ENCODE data around the gene TEDC1.

The TEDC1 gene

DNA sequence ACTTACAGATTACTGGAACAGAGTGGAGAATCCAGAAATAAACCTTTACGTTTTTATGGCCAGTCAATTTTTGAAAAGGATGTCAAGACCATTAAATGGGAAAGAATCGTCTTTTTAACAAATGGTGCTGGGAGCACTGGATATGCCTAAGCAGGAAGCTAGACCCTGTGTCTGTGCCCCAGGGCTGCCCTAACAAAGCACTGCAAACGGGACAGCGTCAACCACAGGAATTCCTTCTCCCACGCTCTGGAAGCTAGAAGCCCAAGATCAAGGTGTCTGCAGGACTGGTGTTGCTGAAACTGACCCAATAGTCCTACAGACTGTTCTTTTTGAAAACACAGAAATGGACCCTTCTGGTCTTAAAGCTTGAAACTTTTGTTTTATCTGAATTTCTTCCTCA is 26.1 kb downstream of the TEDC1 start:
- no peak for DNase-seq (ENCODE audit: low read depth in 2 of 2, low spot score in 1 of 2)

DNA sequence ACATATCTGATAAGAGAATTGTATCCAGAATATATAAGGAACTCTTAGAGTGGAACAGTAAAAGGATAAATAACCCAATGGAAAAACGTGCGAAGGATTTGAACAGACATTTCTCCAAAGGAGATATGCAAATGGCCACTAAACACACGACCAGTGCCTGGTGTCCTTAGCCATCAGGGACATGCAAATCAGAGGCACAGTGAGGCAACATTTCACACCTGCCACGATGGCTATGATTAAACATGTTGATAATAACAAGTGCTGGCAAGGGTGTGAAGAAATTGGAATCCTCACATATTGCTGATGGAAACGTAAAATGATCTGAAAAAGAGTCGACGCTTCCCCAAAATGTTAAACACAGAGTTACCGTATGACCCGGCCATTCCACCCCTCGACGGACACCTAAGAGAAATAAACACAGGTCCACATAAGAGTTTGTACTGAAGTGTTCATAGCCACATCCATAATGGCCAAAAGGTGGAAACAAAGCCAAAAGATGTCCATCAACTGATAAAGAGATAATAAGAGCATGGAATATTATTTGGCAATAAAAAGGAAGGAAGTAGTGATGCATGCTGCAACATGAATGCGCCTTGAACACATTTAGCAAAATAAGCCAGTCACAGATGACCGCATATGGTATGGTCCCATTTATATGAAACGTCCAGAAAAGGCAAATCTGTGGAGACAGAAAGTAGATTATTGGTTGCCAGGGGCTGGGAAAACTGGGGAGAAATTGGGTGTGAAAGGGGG is 29.1 kb downstream of the TEDC1 start:
- no peak for DNase-seq (ENCODE audit: low read depth in 2 of 2, low spot score in 1 of 2)

DNA sequence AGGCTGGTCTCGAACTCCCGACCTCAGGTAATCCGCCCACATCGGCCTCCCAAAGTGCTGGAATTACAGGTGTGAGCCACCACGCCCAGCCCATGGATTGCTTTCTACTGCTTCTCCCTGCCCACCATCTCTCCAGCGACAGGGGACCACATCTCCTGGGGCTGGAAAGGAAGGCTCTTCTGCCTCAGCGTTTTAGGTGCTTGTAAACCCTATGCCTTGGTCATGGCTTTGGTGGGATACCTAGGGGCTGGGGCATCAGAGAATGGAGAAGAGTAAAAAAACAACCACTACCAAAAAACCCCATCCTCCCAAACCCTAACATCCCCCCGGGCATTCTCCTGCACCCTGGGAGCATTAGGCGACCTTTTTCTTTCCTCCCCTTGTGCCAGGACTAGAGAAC is 34.3 kb downstream of the TEDC1 start:
- DNase-seq (ENCODE audit: low read depth in 2 of 2, low spot score in 1 of 2), result no peak

DNA sequence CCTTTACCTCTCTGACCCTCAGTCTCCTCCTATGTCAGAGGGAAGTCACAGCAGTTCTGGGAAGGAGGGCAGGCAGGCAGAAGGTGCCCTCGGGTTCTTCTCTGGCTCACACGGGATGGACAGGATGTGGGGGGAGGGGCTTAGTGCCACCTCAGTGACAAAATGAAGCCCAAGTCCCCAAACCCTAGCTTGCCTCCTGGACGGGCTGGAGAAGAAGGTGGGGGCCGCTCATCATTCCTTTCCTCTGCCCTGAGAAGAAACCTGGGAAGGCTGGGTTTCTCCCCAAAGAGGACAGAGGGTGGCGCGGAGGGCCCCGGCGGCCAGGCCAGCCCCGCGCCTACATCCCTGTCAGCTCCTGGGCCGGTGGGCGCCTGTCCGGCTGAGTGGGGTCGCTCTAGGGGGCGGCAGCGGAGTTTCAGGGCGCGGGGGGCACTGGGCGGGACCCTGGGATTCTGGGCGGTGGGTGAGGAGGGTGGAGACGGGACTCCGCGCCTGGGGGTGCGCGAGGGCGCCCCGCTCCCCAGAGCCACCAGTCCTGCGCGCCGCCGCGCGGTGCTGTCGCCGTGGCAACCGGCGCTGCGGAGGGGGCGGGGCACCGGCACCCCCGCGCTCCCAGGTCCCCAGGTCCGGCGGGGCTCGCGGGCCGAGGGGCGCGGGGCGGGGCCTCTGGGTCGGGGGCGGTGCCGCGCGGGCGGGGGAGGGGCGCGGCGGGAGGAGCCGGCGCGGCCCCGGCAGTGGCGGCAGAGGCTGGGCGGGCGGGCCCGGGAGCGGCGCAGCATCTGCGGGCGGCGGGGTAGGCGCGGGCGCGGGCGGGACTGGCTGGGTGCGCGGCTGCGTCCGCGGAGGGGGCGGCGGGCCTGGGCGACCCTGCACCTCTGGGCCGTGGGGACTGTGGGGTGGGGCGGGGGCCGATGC is 35.1 kb downstream of the TEDC1 start, which contains the start of gene TMEM121:
Gene TMEM121, plus strand, starts transcription at position 723 of the 915 bp plus-strand sequence. CDS start 2,252 bp downstream, outside the sequence.
- DNase-seq (ENCODE audit: low read depth in 2 of 2, low spot score in 1 of 2), result no peak

DNA sequence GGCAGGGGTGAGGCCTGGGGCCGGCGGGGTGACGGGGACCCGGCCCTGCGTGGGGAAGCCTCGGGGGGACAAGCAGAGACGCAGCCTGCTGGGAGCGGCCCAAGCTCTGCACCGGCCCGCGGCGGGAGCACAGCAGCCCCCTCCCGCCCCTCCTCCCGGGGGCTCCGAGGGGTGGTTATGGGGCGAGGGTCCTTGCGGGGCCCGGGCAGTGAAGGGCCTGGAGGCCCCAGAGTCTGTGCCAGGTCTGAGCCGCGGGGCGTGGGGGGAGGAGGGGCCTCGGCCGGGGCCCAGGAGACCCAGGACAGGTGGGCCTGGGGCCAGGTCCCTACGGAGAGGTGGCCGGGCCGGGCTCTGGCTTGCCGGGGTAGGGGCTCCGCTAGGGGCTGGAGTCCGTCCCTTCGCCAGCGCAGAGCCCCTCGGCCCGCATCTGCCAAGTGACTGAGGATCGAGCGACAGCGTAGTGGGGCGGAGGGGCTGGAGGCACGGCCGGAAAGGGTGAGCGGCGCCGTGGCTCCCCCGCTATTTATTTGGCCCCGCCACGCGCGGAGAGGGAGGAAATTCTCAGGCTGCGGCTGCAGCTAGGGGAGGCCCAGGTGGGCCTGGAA is 35.8 kb downstream of the TEDC1 start:
- DNase-seq (ENCODE audit: low read depth in 2 of 2, low spot score in 1 of 2), result no peak

DNA sequence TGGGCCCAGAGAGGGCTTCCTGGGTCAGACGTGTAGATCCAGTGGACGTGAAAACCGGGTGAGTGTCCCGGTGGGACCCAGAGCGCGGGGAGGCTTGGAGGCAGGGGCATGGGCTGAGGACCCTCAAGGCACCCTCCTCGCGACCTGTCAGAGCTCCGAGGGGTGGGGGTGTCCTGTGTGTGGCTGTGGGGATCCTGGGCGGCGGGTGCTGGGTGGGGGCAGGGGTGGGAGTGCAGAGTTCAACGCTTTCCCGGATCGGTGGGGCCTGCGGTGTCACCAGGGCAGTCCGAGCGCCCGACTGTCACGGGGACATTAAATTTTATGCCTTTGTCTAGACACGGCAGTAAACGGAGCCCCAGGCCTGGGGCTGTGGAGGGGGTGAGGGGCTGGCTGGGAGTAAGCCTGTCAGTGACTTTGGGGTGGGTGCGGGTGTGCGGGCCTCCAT is 36.4 kb downstream of the TEDC1 start:
- DNase-seq (ENCODE audit: low read depth in 2 of 2, low spot score in 1 of 2), result no peak

DNA sequence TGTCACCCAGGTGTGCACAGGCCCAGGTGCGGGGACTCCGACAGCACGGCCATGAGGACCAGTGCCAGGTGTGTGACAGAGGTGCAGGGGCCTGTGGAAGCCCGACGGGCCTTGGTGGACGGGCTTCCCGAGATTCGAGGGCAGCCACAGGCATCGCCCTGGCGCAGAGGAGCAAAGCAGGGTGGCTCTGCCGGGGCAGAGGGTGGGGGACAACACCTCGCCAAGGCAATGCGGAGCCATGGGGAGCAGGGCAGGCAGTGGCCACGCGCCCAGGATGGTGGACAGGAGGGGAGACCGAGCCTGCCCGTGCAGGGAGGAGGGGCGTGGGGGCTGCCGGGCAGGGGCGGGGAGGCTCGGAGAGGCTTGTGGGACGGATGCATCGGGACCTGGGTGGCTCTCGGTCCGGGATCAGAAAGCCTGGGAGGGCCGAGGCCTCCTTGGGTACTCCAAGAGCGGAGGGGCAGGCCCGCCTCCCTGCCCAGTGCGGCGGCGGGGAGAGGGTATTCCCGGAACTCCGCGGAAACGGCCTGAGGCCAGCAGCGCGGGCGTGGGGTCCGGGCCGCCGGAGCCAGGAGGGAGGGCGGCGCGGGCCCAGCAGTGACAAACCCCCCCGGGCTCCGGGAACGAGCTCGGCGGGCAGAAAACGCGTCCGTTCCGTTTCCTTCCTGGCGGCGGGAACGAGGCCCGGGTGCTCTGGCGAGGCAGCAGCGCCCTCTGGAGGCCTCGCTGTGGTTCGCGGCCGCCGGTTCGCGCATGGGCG is 37.0 kb downstream of the TEDC1 start:
- DNase-seq (ENCODE audit: low read depth in 2 of 2, low spot score in 1 of 2), result peak; percentile 47 to 60

DNA sequence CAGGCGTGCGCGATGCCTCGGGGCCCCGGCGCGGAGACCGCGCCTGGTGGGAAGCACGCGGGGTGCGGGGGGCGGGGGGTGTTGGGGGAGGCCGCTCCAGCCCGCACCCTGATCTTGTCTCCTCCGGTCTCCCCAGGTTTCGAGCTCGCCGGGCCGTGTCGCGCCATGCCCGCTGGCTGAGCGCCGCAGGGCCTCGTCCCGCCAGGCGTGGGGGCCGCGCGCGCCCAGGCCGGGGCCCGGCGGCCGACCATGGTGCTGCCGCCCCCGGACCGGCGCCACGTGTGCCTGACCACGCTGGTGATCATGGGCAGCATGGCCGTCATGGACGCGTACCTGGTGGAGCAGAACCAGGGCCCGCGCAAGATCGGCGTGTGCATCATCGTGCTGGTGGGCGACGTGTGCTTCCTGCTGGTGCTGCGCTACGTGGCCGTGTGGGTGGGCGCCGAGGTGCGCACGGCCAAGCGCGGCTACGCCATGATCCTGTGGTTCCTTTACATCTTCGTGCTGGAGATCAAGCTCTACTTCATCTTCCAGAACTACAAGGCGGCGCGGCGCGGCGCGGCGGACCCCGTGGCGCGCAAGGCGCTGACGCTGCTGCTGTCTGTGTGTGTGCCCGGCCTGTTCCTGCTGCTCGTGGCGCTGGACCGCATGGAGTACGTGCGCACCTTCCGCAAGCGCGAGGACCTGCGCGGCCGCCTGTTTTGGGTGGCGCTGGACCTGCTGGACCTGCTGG is 37.7 kb downstream of the TEDC1 start:
- no peak for DNase-seq (ENCODE audit: low read depth in 2 of 2, low spot score in 1 of 2)

DNA sequence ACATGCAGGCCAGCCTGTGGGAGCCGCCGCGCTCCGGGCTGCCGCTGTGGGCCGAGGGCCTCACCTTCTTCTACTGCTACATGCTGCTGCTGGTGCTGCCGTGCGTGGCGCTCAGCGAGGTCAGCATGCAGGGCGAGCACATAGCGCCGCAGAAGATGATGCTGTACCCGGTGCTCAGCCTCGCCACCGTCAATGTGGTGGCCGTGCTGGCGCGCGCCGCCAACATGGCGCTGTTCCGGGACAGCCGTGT is 38.2 kb downstream of the TEDC1 start:
- DNase-seq (ENCODE audit: low read depth in 2 of 2, low spot score in 1 of 2), result no peak

DNA sequence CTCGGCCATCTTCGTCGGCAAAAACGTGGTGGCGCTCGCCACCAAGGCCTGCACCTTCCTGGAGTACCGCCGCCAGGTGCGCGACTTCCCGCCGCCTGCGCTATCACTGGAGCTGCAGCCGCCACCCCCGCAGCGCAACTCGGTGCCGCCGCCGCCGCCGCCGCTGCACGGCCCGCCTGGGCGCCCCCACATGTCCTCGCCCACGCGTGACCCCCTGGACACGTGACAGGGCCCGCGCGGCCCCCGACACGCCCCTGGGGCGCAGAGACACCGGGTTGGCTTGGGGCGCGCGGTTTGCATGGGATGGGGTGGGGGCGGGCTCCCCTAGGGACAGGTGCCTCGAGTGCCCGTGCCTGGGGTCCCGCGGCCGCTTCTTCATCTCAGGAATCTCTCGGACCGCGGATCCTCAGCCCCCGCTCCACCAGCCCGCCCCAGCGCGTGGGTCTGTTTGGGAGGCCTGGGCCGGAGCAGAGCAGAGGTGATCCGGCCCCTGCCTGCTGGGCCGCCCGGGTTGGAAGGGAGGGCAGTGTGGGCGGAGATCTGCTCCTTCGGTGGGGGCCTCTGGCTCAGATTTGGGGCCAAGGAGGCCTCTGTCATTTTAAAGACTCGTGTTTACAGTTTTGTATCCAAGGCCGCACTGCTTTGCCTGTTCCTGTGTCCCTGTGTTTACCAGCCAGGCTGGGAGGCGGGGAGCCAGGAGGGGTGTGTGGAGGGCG is 38.7 kb downstream of the TEDC1 start:
- no peak for DNase-seq (ENCODE audit: low read depth in 2 of 2, low spot score in 1 of 2)

DNA sequence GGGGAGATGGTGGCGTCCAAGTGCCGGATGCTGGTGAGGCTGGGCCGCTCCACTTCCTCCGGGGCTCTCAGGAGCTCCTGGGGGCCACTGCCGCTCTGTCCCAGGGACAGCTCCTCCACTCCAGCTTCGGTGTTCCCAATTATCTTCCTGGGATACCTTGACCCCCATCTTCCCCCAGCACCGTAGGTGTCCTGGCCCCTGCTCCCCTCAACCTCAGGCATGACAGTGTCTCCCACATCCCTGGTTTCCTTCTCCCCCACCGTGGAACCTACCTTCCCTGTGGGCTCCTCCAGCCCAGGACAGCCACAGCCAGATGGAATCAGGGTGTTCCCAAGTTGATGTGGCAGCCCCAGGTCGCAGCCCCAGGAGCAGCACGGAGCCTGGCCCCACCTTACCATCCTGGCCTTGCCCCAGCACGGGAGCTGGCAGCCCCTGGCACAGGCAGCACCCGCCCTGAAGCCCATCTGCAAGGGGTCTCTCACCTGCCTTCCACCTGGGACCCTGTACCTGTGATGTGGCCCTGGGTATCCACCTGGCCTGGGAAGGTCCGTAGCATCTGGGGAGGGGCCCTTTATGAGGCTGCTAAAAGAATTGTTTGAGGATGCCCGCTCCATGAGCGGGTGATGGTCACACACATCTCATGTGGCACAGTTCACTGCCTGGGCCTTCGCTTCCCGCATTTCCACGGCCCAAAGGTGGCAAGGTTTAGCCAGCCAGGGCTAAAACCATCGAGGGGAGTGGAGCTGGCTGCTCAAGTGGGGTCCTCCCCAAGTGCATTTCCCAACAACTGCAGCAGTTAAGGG is 39.4 kb downstream of the TEDC1 start:
- DNase-seq (ENCODE audit: low read depth in 2 of 2, low spot score in 1 of 2), result no peak

DNA sequence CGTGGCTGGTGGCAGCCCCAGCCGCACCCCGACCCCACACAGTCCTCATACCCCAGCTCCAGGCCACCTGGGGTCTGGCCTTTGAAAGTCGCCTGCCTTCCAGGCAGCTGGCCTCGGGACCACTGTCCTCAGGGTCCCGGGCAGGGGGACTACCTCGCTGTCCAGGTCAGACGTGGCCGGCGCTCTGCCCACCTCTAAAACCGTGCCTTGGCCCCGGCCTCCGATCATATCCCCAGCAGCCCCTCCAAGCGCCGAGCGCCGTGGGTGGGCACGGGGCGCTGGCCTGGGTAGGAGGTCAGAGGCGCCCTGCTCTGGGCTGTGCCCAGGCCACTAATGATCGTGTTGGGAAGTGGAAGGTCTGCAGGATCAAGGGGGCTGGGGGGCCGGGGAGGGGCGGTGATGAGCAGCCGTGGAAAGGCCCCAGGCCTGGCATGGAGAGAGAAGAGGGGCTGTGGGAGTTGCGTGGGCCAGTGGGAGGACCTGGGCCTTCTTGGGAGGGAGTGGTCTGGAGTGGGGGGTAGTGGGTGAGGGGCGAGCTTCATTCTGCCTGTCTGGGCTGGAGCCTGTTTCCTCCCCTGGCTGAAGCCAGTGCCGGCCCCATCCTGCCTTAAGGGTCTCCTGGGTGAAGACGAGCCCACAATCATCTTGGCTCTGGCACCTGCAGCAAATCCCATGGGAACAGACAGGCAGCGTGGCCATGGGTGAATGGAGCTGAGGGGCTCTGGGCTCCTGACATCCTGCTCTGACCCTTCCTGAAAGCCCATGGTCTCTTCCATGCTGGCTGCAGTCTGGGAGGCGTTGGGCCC is 40.2 kb downstream of the TEDC1 start:
- DNase-seq (ENCODE audit: low read depth in 2 of 2, low spot score in 1 of 2), result no peak

DNA sequence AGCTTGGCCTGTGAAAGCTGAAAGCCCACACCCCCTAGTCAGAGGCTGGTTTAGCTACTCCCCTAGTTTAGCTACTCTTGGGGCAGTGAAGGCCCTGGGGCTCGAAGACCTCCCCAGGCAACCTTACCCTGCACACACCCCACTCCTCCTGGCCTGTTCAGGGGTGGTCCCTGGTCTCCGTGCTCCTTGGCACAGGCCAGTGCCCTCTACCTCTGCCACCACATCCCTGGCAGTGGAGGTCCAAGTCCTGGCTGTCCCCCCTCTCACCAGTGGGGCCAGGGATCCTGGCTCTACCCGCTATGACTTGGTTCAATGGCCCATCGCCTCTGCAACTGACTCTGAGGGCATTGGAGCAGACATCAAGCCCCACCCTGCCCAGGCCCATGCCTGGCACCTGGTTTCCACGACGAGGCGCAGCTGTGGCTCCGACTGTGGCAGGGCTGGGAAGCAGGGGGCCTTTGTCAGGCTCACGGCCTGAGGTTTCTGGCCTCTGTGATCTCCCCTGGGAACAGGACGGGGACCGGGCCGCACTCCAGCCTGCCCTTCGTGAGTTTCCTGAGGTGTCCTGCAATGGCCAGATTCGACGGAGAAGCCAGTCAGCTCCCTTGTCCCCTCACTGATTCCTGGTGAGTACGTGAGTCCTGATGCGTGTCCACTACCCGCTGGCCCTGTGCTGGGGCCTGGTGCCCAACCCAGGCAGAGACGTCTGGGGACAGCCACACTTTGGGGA is 41.0 kb downstream of the TEDC1 start:
- no peak for DNase-seq (ENCODE audit: low read depth in 2 of 2, low spot score in 1 of 2)

DNA sequence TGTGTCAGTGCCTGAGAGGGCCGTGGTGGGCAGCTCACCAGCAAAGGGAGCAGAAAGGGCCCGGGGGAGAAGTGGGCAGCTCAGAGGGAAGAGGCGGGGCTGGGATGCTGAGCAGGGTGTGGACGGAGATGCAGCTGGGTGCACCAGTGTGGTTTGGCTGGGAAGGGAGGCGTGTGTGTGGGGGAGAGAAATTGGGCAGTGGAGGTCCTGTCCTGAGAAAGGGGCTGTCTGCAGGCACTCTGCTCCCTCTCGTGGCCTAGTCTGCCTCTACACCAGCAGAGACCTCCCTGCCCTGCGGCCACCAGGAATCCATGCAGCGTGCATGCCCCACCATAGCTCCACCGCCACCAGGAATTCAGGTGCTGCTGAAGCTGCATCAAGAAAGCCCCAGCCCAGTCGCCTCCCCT is 41.7 kb downstream of the TEDC1 start:
- no peak for DNase-seq (ENCODE audit: low read depth in 2 of 2, low spot score in 1 of 2)

DNA sequence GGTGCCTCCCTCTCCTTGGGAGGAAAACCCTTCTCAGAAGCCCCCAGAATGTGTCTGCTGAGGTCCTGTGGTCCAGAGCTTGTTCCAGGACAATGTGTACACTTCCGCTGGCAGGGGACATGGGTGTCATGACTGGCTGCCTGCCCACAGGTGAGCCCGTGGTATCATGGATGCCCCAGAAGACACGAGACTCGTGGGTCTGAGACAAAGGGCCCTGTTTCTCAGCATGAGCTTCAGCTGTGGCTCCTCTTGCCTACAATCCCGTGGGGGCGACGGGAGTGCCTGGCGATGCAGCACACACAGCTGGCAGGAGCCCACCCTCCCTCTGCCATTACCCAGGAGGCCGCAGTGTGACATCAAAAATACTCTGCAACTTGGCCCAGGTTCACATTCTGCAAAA is 42.3 kb downstream of the TEDC1 start:
- no peak for DNase-seq (ENCODE audit: low read depth in 2 of 2, low spot score in 1 of 2)

DNA sequence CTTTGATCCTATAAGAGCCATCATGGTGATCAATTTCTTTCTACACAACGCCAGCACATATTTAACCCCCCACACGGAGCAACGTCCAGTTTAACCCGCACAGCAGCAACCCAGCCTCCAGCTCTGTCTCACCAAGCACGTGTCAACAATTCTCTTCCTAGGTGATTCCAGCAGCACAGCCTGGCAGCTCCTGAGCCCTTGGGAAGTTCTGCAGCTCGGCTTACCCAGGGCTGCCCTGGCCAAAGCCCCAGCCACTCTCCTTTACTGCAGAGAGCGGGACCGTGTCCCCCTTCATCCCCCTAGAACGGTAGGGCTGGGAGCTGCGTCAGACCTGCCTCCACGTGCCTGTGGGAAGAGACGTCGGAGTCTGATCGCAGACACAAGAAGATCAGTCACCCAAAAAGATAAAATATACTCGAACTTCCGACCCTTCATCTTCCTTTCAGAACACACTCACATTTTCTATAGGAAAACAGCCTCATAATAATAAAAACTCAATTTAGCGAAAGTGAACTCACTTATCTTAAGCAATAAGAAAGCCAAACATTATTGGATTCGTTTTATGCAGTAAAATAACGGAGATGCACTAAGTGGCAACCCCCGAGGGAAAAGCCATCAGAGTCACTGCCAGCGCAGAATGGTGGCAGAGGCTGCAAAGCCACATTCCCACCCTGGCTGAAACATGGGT is 42.9 kb downstream of the TEDC1 start:
- DNase-seq (ENCODE audit: low read depth in 2 of 2, low spot score in 1 of 2), result no peak

DNA sequence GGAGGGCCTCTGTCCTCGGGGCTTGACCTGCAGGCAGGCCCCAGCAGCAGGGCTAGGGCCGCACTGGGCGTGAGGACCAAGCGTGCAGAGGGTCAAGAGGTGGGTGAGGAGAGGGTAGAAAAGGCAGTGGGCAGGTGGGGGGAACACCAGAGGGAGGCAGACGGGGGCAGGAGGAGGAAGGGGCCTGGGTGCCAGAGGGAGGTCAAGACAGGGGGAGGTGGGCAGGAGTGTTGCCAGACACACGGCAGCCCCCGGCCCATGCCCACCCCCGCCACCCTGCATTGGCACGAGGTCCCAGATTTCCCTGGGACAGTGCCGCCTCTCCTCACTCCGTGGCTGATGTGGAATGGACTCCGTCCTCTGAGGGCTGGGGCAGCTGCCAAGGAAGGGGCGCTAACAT is 43.5 kb downstream of the TEDC1 start:
- no peak for DNase-seq (ENCODE audit: low read depth in 2 of 2, low spot score in 1 of 2)

All from stimulated activated CD8-positive, alpha-beta memory T cell treated with anti-CD3 and anti-CD28 coated beads, Interleukin-4, amount 100 ng/mL, for 1 hour (primary cell).